RWPE1 (cell line): ENCODE measurements around the gene FXYD4.
A peak's percentile ranks its signal among the peaks of the same experiment; 100 is the strongest.

Experiments
- CTCF ChIA-PET: fragments of 350-600 bp; sonication (Branson Sonifier 250); formaldehyde crosslinking; extraction: SDS; loops from one replicate; lab custom pipeline; 2021; lab: Yijun Ruan, JAX
- POLR2A ChIA-PET: fragments of 400-600 bp; formaldehyde crosslinking; extraction: SDS; loops from one replicate; lab custom pipeline; 2020; ENCODE audit warnings: antibody characterized with exemption; ENCODE audit not compliant: low non-redundant PET; lab: Yijun Ruan, JAX
- DNase-seq: peaks from one replicate; pipeline ENCODE4 v3.0.0; 2012; ENCODE audit warnings: low spot score
- H3K27ac ChIP-seq: fragments of 450-650 bp; 2 replicates; pipeline ENCODE4 v1.5.1; 2017
- TF ChIP-seq, protein P1 (sequence below): fragments of 450-650 bp; conservative IDR thresholded peaks from 2 replicates; pipeline ENCODE4 v1.5.1; 2017; ENCODE audit warnings: low read depth, mild to moderate bottlenecking

FXYD4 gene

DNA sequence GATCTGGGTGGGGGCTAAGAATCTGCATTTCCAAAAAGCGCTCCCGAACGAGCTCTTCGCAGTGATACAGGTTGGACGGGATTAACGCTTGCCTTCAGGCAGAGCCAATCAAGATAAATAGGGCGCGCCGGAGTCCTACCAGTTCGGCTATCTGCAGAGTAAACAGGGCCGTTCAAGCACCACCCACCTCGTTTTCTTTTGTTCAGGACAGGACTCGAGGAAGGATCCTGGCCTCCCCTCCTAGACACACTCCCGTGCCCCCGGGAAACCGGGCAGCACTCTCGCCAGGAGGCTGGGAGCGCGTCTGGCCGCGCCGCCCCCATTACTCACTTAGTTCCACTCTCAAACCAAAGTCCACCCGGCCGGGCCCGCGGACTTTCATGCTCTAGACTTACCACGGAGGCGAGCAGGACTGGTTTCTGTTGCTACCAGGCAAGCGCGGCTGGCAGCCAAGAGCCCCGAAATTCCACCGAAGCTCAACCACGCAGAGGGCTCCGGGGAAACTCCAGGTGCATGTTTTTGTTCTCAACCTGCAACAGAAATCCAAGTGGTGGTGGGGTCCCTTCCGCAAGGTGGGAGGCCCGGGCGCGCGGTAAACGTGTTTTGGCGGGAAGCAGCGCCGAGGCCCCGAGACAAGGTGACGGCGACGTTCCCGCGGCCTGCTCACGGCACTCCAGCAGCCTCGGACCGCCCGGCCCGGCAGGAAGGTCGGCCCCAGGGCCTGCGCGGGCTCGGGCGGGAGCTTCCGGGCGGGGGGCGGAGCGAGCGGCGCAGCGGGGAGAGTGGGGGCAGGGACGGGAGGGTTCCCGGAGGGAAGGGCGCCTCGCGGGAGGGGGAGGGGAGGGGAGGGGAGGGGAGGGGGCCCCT is 24.9 kb downstream of the FXYD4 start:
- peak overlapping the region; percentile 98 for H3K27ac ChIP-seq
- TF ChIP-seq, protein P1, sequence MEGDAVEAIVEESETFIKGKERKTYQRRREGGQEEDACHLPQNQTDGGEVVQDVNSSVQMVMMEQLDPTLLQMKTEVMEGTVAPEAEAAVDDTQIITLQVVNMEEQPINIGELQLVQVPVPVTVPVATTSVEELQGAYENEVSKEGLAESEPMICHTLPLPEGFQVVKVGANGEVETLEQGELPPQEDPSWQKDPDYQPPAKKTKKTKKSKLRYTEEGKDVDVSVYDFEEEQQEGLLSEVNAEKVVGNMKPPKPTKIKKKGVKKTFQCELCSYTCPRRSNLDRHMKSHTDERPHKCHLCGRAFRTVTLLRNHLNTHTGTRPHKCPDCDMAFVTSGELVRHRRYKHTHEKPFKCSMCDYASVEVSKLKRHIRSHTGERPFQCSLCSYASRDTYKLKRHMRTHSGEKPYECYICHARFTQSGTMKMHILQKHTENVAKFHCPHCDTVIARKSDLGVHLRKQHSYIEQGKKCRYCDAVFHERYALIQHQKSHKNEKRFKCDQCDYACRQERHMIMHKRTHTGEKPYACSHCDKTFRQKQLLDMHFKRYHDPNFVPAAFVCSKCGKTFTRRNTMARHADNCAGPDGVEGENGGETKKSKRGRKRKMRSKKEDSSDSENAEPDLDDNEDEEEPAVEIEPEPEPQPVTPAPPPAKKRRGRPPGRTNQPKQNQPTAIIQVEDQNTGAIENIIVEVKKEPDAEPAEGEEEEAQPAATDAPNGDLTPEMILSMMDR, result no peak
- DNase-seq, result peak; percentile 80
- ChIA-PET CTCF (interaction anchor here (0.6 to 0.9 kb wide), 2 partner anchors 36 to 104 kb away, joined by 3 to 4 read pairs; no protein-coding TSS in a partner anchor), POLR2A (interaction anchor here (0.9 to 1.0 kb wide), 3 partner anchors 12 to 39 kb away, joined by 4 to 10 read pairs (median 4); partner anchors contain the start of gene HNRNPF)

DNA sequence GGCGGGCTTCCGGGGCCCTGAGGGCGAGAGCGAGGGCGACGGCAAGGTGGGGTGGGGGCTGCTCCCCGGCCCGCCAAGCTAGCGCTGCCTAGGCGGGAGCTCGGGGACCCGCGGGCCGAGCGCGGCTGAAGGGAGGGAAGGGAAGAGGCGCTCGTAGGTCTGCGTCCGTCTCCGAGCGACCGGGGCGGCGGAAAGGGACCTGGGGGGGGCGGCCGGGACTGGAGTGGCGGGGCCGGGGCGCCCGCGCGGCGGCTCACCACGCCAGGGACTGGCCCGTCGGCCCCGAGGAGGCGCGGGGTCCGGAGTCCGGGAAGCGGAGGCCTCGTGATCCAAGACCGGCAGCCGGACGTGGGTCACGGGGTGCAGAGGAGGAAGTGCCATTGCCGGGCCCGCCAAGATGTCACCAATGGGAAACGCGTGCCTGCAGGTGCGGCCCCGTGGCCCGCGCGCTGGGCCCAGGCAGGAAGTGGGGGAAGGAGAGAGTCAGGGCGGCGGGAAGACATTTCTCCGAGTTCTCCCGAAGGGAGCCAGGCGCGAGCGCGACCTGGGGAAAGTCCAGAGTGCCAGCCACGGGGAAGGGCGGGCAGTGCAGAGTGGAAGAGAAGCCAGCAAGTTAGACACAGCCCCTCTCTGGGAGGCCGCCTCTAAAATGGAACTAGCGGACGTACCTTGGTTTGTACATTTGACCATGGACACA is 25.6 kb downstream of the FXYD4 start:
- TF ChIP-seq, protein P1, result no peak
- H3K27ac ChIP-seq, result peak overlapping the region; percentile 98
- ChIA-PET POLR2A (interaction anchor here (1.0 kb wide), 2 partner anchors 12 to 38 kb away, joined by 4 to 10 read pairs; partner anchors contain the start of gene HNRNPF), CTCF (no interaction called here)
- peak; percentile 87 for DNase-seq

DNA sequence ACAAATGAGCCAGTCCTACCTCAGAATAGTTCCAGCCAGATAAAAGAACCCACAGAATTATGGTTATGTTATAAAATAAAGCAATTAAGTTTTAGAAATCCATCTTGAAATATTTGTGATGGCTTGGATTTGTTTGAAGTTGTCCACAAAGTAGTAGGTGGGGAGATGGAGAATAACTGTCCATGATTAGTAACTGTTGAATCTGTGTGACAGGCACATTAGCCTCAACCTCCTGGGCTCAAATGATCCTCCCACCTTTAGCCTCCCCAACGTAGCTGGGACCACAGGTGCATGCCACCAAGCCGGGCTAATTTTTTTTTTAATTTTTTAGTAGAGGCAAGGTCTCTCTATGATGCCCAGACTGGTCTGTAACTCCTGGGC is 27.5 kb downstream of the FXYD4 start:
- no peak for DNase-seq
- CTCF ChIA-PET, result no interaction called here
- TF ChIP-seq, protein P1, result no peak
- H3K27ac ChIP-seq, result peak overlapping the region; percentile 98
- POLR2A ChIA-PET, result no interaction called here

DNA sequence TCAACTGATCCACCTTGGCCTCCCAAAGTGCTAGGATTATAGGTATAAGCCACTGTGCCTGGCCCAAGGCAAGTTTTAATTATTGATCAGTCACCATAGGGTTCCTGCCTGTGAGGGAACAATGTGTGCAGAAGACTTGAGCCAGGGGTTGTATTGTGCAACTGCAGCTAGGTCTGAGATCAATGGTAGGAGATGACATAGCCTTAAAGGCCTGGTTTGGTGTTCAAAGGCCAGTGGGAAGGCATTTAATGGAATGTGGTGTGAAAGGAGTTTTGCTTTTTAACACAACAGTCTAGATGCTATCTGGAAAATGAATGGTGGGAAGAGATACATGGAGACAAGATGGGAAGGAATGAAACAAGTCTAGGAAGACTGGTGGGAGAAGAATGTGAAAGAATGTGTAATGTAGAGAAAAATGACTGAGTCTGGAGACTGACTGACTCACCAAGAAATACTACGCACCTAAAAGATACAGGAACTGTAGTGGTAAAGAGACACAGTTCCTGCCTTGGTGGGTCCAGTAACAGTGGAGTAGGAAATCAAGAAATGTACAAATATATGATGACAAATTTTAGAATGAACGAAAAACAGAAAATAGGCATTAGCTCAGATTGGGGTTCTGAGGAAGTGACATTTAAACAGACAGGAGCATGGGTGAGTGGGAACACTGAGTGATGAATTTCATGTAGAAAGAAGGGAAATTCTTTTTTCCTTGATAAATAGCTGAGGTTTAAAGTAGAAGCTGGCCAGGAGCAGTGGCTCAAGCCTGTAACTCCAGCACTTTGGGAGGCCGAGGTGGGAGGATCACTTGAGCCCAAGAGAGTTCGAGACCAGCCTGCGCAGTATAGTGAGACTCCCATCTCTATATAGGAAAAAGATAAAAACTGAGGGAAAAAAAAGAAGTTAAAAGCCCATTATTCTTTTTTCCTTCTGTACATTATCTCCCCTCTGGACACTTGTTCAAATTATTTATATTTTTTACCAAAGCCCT is 28.2 kb downstream of the FXYD4 start:
- TF ChIP-seq, protein P1, result no peak
- peak overlapping the region; percentile 98 for H3K27ac ChIP-seq
- DNase-seq, result no peak
- POLR2A ChIA-PET, result no interaction called here
- CTCF ChIA-PET, result interaction anchor here (0.5 kb wide), 1 partner anchor 18 kb away, joined by 3 read pairs; no protein-coding TSS in a partner anchor

DNA sequence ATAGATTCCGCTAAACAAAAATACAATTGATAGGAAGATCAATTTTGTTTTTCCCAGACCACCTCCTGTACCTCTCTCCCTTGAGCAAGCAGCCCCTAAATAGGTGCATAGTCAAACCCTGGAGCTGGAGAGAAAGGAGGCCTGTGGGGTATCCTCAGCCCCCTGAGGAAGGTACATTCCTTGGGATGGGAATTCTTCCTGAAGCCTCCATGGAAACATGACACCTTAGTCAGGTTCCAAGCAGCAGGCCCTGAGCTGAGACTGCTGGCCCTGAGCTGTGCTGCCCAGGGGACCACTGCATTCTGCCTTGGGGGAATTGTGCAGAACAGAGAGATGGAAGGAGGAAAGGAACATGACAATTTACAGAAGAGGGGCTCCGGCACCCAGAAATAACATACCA is 30.2 kb downstream of the FXYD4 start:
- CTCF ChIA-PET, result no interaction called here
- DNase-seq, result no peak
- H3K27ac ChIP-seq, result peak overlapping the region; percentile 60
- TF ChIP-seq, protein P1, result no peak
- POLR2A ChIA-PET, result no interaction called here
